ENCODE results near the gene CDK6. TPM values are rescaled to one million over a fixed set of nuclear protein-coding genes. Genes with fewer than 3 reads are reported as not detected.

The CDK6 gene
- polyA plus RNA-seq, 1 donor, result 51.0 TPM

- DNase-seq (ENCODE audit: low read depth), result no peak
Observed at GRCh38 chr7:92682330-92682729, 154.0 kb downstream of the CDK6 start.

GRCh38 chr7:92681633-92682032 lies 154.7 kb downstream of the CDK6 start:
- no peak for DNase-seq (ENCODE audit: low read depth)

- no peak for DNase-seq (ENCODE audit: low read depth)
Observed at GRCh38 chr7:92680442-92680841, 155.9 kb downstream of the CDK6 start.

- DNase-seq (ENCODE audit: low read depth), result no peak
Observed at GRCh38 chr7:92678291-92678920, 158.0 kb downstream of the CDK6 start.

- DNase-seq (ENCODE audit: low read depth), result no peak
Observed at GRCh38 chr7:92674379-92674778, 162.0 kb downstream of the CDK6 start.

GRCh38 chr7:92671505-92672169 lies 164.7 kb downstream of the CDK6 start:
- DNase-seq (ENCODE audit: low read depth), result no peak

GRCh38 chr7:92670204-92670851 lies 166.0 kb downstream of the CDK6 start:
- DNase-seq (ENCODE audit: low read depth), result no peak

- DNase-seq (ENCODE audit: low read depth), result no peak
Observed at GRCh38 chr7:92669616-92670165, 166.7 kb downstream of the CDK6 start.

GRCh38 chr7:92668564-92668963 lies 167.8 kb downstream of the CDK6 start:
- no peak for DNase-seq (ENCODE audit: low read depth)

- no peak for DNase-seq (ENCODE audit: low read depth)
Observed at GRCh38 chr7:92667816-92668535, 168.4 kb downstream of the CDK6 start.

- no peak for DNase-seq (ENCODE audit: low read depth)
Observed at GRCh38 chr7:92665926-92666325, 170.4 kb downstream of the CDK6 start.

- no peak for DNase-seq (ENCODE audit: low read depth)
Observed at GRCh38 chr7:92661651-92662050, 174.7 kb downstream of the CDK6 start.

- no peak for DNase-seq (ENCODE audit: low read depth)
Observed at GRCh38 chr7:92658671-92659070, 177.7 kb downstream of the CDK6 start.

GRCh38 chr7:92657391-92657790 lies 179.0 kb downstream of the CDK6 start:
- DNase-seq (ENCODE audit: low read depth), result no peak

GRCh38 chr7:92656121-92656520 lies 180.3 kb downstream of the CDK6 start:
- no peak for DNase-seq (ENCODE audit: low read depth)

- DNase-seq (ENCODE audit: low read depth), result no peak
Observed at GRCh38 chr7:92655346-92655884, 181.0 kb downstream of the CDK6 start.

- no peak for DNase-seq (ENCODE audit: low read depth)
Observed at GRCh38 chr7:92653136-92653535, 183.2 kb downstream of the CDK6 start.

- no peak for DNase-seq (ENCODE audit: low read depth)
Observed at GRCh38 chr7:92652536-92652935, 183.8 kb downstream of the CDK6 start.

- DNase-seq (ENCODE audit: low read depth), result no peak
Observed at GRCh38 chr7:92650391-92650790, 186.0 kb downstream of the CDK6 start.

- DNase-seq (ENCODE audit: low read depth), result no peak
Observed at GRCh38 chr7:92648067-92648466, 188.3 kb downstream of the CDK6 start.

- no peak for DNase-seq (ENCODE audit: low read depth)
Observed at GRCh38 chr7:92647652-92648051, 188.7 kb downstream of the CDK6 start.
